SK-N-SH (cell line): ENCODE data around the gene SNAI3.

Experiments
- CTCF ChIP-seq: fragments of 200-600 bp; sonication (generic); IDR thresholded peaks from 2 replicates; pipeline ENCODE4 v1.6.1; 2017; ENCODE audit warnings: antibody characterized with exemption, mild to moderate bottlenecking, moderate library complexity
- FOSL2 ChIP-seq: IDR thresholded peaks from 2 replicates; pipeline ENCODE4 v1.4.0; 2012; ENCODE audit warnings: low read depth, mild to moderate bottlenecking, moderate library complexity, borderline replicate concordance
- POLR2AphosphoS5 ChIP-seq: IDR thresholded peaks from 2 replicates; pipeline ENCODE4 v1.6.1; 2012; ENCODE audit warnings: low read depth, low read length
- TCF12 ChIP-seq: IDR thresholded peaks from 2 replicates; pipeline ENCODE4 v1.4.0; 2012

DNA sequence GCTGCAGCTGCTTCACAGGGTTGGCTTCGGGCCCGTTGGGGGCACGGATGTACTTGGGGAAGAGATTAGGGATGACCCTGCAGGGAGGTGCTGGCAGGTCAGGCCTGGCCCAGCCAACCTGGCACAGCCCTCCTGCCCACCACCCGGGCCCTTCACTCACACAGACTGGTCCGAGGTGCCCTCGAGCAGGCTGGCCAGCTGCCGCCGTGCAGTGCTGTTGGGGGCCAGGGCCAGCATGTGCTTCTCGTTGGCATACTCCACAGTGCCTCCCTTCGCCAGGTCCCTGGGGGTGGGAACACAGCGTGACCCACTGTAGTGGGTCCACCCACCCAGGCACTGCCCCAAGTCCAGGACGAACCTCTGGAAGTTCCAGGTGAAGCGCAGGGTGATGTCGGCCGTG, 29.9 kb upstream of the SNAI3 start:
- TF ChIP-seq TCF12 (no peak), CTCF (no peak), FOSL2 (no peak), POLR2AphosphoS5 (no peak)
